Breast epithelium (tissue), 4 donors: ENCODE measurements around the gene KRTAP11-1. TPM values are rescaled to one million over a fixed set of nuclear protein-coding genes. Genes with fewer than 3 reads are reported as not detected.

Experiments used
- DNase-seq, 2 donors: peaks; one replicate each; pipeline ENCODE4 v3.0.0-alpha.2; 2019; ENCODE audit warnings: low spot score in 2 of 2
- H3K27ac ChIP-seq, 2 donors: fragments of 200-600 bp; sonication (generic) in 1 of 2; one replicate each; pipeline ENCODE4 v1.5.1; 2016 to 2019; ENCODE audit warnings: mild to moderate bottlenecking in 1 of 2
- H3K27me3 ChIP-seq, 2 donors: fragments of 200-600 bp; sonication (generic) in 1 of 2; one replicate each; pipeline versions ENCODE4 v1.5.1 to v1.6.0; 2017 to 2019; ENCODE audit warnings: control low read depth in 1 of 2, mild to moderate bottlenecking in 1 of 2
- H3K36me3 ChIP-seq: fragments of 200-600 bp; one replicate; pipeline ENCODE4 v1.5.1; 2019
- H3K4me1 ChIP-seq, 2 donors: fragments of 200-600 bp; sonication (generic); one replicate each; pipeline ENCODE4 v1.5.1; 2016 to 2019; ENCODE audit warnings: control low read depth in 1 of 2
- H3K4me3 ChIP-seq, 3 donors: fragments of 200-600 bp; sonication (generic); 1 replicate in 2 of 3; 2 replicates in 1 of 3; pipeline ENCODE4 v1.5.1; 2016 to 2019; ENCODE audit warnings: mild to moderate bottlenecking in 3 of 3, moderate library complexity in 2 of 3
- H3K9me3 ChIP-seq, 2 donors: fragments of 200-600 bp; sonication (generic) in 1 of 2; one replicate each; pipeline ENCODE4 v1.5.1; 2016 to 2019; ENCODE audit warnings: control low read depth in 1 of 2
- POLR2A ChIP-seq: fragments of 450-650 bp; IDR thresholded peaks from one replicate; pipeline ENCODE4 v1.6.1; 2016; ENCODE audit warnings: antibody characterized with exemption, mild to moderate bottlenecking, moderate library complexity
- POLR2AphosphoS5 ChIP-seq, 3 donors: sonication (generic); formaldehyde crosslinking; IDR thresholded peaks; one replicate each; pipeline ENCODE4 v1.6.1; 2017; ENCODE audit warnings: antibody characterized with exemption in 3 of 3
- intact Hi-C: fragments of 100-400 bp; cut with DNase I; formaldehyde crosslinking; loops from one replicate; pipeline ENCODE4 v1.15.1; 2023; ENCODE audit warnings: low total_unique reads
- total RNA-seq, 3 donors: library from RNA; depleted of rRNA; stranded (reverse); fragments of >200 nt; gene quantifications; one replicate each; pipeline ENCODE4 v1.1.0, GENCODE V29; 2016
- TF ChIP-seq, protein P1 (sequence below), 3 donors: fragments of 450-650 bp; IDR thresholded peaks; one replicate each; pipeline ENCODE4 v1.5.1; 2016 to 2017; ENCODE audit warnings: antibody characterized with exemption in 3 of 3, mild to moderate bottlenecking in 3 of 3, moderate library complexity in 3 of 3

KRTAP11-1 gene
- total RNA-seq, 3 donors from 2014 or later = not detected

- Histone ChIP-seq H3K27me3 (no peaks in the 10 kb centered on the region), H3K27ac (no peak overlapping the region), H3K9me3 (no peaks in the 10 kb centered on the region), H3K4me1 (no peaks in the 10 kb centered on the region), H3K4me3 (no peak overlapping the region), H3K36me3 (no peaks in the 10 kb centered on the region)
- TF ChIP-seq POLR2AphosphoS5 (IDR thresholded peaks at IDR 0.05) = no peak
- TF ChIP-seq, protein P1, sequence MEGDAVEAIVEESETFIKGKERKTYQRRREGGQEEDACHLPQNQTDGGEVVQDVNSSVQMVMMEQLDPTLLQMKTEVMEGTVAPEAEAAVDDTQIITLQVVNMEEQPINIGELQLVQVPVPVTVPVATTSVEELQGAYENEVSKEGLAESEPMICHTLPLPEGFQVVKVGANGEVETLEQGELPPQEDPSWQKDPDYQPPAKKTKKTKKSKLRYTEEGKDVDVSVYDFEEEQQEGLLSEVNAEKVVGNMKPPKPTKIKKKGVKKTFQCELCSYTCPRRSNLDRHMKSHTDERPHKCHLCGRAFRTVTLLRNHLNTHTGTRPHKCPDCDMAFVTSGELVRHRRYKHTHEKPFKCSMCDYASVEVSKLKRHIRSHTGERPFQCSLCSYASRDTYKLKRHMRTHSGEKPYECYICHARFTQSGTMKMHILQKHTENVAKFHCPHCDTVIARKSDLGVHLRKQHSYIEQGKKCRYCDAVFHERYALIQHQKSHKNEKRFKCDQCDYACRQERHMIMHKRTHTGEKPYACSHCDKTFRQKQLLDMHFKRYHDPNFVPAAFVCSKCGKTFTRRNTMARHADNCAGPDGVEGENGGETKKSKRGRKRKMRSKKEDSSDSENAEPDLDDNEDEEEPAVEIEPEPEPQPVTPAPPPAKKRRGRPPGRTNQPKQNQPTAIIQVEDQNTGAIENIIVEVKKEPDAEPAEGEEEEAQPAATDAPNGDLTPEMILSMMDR (IDR thresholded peaks at IDR 0.05) = no peak
- intact Hi-C loops = loop anchor here (5.0 kb wide), 1 partner anchor 136 kb away; the partner anchor contains the start of gene KRTAP21-2
- DNase-seq = no peak
Measured at GRCh38 chr21:30882866-30883597, 1.7 kb upstream of the KRTAP11-1 start.

DNA sequence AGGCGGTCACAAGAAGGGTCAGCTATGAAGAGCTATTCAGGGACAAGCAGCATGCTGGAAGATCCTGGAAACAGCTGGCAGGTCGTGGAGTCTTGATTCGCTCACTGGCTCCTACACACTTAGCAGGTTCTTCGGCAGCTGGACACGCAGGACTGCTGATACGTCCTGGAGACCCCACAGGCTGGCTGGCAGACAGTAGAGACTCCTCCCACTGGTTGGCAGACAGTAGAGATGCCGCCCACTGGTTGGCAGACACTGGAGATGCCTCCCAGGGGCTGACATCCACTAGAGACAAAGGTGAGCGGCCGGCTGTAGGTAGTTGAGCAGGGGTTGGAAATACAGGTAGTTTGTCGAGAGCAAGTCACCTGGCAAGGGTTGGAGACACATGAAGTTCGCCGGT is 466 bp downstream of the KRTAP11-1 start:
- intact Hi-C loops = loop anchor here (5.0 kb wide), 1 partner anchor 134 kb away; the partner anchor contains the start of gene KRTAP21-2
- DNase-seq = no peak

GRCh38 chr21:30874526-30874925 is 6.9 kb downstream of the KRTAP11-1 start:
- Histone ChIP-seq H3K4me1 (no peaks in the 10 kb centered on the region), H3K36me3 (no peaks in the 10 kb centered on the region), H3K27me3 (no peaks in the 10 kb centered on the region), H3K27ac (no peak overlapping the region), H3K4me3 (no peak overlapping the region), H3K9me3 (peaks cover 0 to 3% of the 10 kb centered on the region in 2 donors)
- no peak for TF ChIP-seq POLR2A
- TF ChIP-seq, protein P1 (IDR thresholded peaks at IDR 0.05) = no peak
- TF ChIP-seq POLR2AphosphoS5 (IDR thresholded peaks at IDR 0.05) = no peak
- intact Hi-C loops = no loop called here
- DNase-seq = no peak

More for the DNA sequence above, 466 bp downstream of the KRTAP11-1 start:
- no peaks in the 10 kb centered on the region for H3K36me3 ChIP-seq
- H3K27me3 ChIP-seq = no peaks in the 10 kb centered on the region
- H3K9me3 ChIP-seq = no peaks in the 10 kb centered on the region
- no peak overlapping the region for H3K4me3 ChIP-seq
- no peak overlapping the region for H3K27ac ChIP-seq
- TF ChIP-seq, protein P1 (IDR thresholded peaks at IDR 0.05) = no peak
- TF ChIP-seq POLR2A (no peak), POLR2AphosphoS5 (IDR thresholded peaks at IDR 0.05) (no peak)
- H3K4me1 ChIP-seq = no peaks in the 10 kb centered on the region

- Histone ChIP-seq H3K27me3 (no peaks in the 10 kb centered on the region), H3K9me3 (no peaks in the 10 kb centered on the region), H3K36me3 (no peaks in the 10 kb centered on the region), H3K4me3 (no peak overlapping the region), H3K4me1 (no peaks in the 10 kb centered on the region), H3K27ac (no peak overlapping the region)
- no peak for DNase-seq
- intact Hi-C loops = no loop called here
- TF ChIP-seq, protein P1 (IDR thresholded peaks at IDR 0.05) = no peak
- TF ChIP-seq POLR2A (no peak), POLR2AphosphoS5 (IDR thresholded peaks at IDR 0.05) (no peak)
Measured at GRCh38 chr21:30847627-30848500, 33.5 kb downstream of the KRTAP11-1 start.

DNA sequence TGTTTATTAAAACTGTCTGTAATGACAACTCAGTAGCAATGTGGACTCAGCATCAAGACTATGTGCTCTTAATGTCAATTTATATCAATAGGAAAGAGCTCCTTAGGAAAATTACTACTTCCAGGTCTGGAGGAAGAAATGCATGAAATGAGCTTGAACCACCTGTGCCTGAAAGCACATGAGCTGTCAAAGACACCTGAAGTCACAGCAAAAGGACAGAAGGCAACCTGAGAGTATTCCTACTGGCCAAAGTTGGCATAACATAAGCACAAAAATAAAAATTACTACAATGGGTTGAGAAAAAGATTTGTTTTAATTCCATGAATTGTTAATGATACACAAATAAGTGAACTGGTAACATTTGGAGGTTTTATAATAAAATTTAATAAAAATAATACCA is 38.4 kb downstream of the KRTAP11-1 start:
- Histone ChIP-seq H3K9me3 (no peaks in the 10 kb centered on the region), H3K36me3 (no peaks in the 10 kb centered on the region), H3K4me1 (no peaks in the 10 kb centered on the region), H3K27me3 (no peaks in the 10 kb centered on the region), H3K27ac (no peak overlapping the region), H3K4me3 (no peak overlapping the region)
- no peak for TF ChIP-seq POLR2A
- TF ChIP-seq, protein P1 (IDR thresholded peaks at IDR 0.05) = no peak
- no peak for DNase-seq
- intact Hi-C loops = no loop called here
